HepG2 (cell line): ENCODE results near the gene PLIN4. TPM values are rescaled to one million over a fixed set of nuclear protein-coding genes. Genes with fewer than 3 reads are reported as not detected.
A peak's percentile ranks its signal among the peaks of the same experiment; 100 is the strongest.

Experiments
- ATAC-seq: fragments of 200-7000 bp; cut with Tn5 transposase; 3 replicates; pipeline ENCODE4 v1.9.1; 2020; ENCODE audit warnings: mild to moderate bottlenecking, moderate library complexity
- BruUV-seq: library from RNA; stranded (reverse); fragments of 400-500 nt; replicated peaks from 2 replicates; lab custom pipeline; 2021; lab: Mats Ljungman, UMichigan
- CTCF ChIA-PET: fragments of 300-600 bp; formaldehyde crosslinking; extraction: SDS; loops from one replicate; lab custom pipeline; 2021; ENCODE audit warnings: low total read pairs, inconsistent platforms, low intra/inter-chr PET ratio; lab: Yijun Ruan, JAX
- POLR2A ChIA-PET: fragments of 350-600 bp; sonication (Branson Sonifier 250); formaldehyde crosslinking; loops from one replicate; lab custom pipeline; 2020; ENCODE audit warnings: antibody characterized with exemption, inconsistent platforms; lab: Yijun Ruan, JAX
- DNase-seq: peaks from one replicate; pipeline ENCODE4 v3.0.0-alpha.2; 2015; ENCODE audit warnings: low spot score
- FAIRE-seq: peaks from 3 replicates; lab custom pipeline; 2011; peaks lifted over from hg19 to GRCh38; lab: Jason Lieb, UNC
- H2AFZ ChIP-seq: one replicate; pipeline ENCODE4 v1.6.1; 2011; ENCODE audit warnings: low read length, inconsistent platforms
- H3K27ac ChIP-seq: fragments of 300-600 bp; 3 replicates; pipeline ENCODE4 v1.8.0; 2011; ENCODE audit warnings: mixed run types, mild to moderate bottlenecking, mixed read lengths, low read length, inconsistent platforms; ENCODE audit not compliant: insufficient read depth; ENCODE audit errors: extremely low read length
- H3K27me3 ChIP-seq, 2 experiments: fragments of 200-600 bp in 1 of 2; 2 replicates in 1 of 2; 3 replicates in 1 of 2; pipeline versions ENCODE4 v1.6.0 to v1.8.0; 2011; ENCODE audit warnings: low read length in 2 of 2, mild to moderate bottlenecking in 2 of 2, moderate library complexity in 2 of 2, inconsistent platforms in 1 of 2; ENCODE audit not compliant: insufficient read depth in 2 of 2, control insufficient read depth in 1 of 2
- H3K36me3 ChIP-seq, 2 experiments: fragments of 200-600 bp in 1 of 2; replicated peaks in 1 of 2; 2 replicates in 1 of 2; 3 replicates in 1 of 2; pipeline versions ENCODE4 v1.5.1 to v1.8.0; 2011; ENCODE audit warnings: low read length in 2 of 2, inconsistent platforms in 1 of 2; ENCODE audit not compliant: insufficient read depth in 2 of 2, control insufficient read depth in 1 of 2
- H3K4me1 ChIP-seq: 2 replicates; pipeline ENCODE4 v1.5.1; 2012; ENCODE audit warnings: low read length, inconsistent platforms; ENCODE audit not compliant: insufficient read depth
- H3K4me2 ChIP-seq: 2 replicates; pipeline ENCODE4 v1.6.0; 2011; ENCODE audit warnings: low read depth, low read length, inconsistent platforms
- H3K4me3 ChIP-seq, 3 experiments: fragments of 200-600 bp in 1 of 3; sonication (generic), shearing (Covaris generic) in 1 of 3; replicated peaks in 1 of 3; 2 replicates each; pipeline ENCODE4 v1.5.1; 2011 to 2016; ENCODE audit warnings: low read length in 3 of 3, inconsistent platforms in 2 of 3, low read depth in 2 of 3, mild to moderate bottlenecking in 2 of 3, control low read depth in 1 of 3, mixed read lengths in 1 of 3; ENCODE audit not compliant: insufficient read depth in 1 of 3
- H3K79me2 ChIP-seq: one replicate; pipeline ENCODE4 v1.6.1; 2011; ENCODE audit warnings: low read length, inconsistent platforms; ENCODE audit not compliant: insufficient read depth
- H3K9ac ChIP-seq: 2 replicates; pipeline ENCODE4 v1.6.0; 2011; ENCODE audit warnings: mild to moderate bottlenecking, low read depth, low read length, inconsistent platforms; ENCODE audit not compliant: insufficient read depth
- H3K9me3 ChIP-seq: 2 replicates; pipeline ENCODE4 v1.5.1; 2012; ENCODE audit warnings: mild to moderate bottlenecking, low read length
- H4K20me1 ChIP-seq: 2 replicates; pipeline ENCODE4 v1.6.0; 2011; ENCODE audit warnings: inconsistent platforms, mild to moderate bottlenecking, low read length, moderate library complexity; ENCODE audit not compliant: insufficient read depth
- AHR ChIP-seq: IDR thresholded peaks from 2 replicates; pipeline ENCODE4 v1.6.1; 2018; ENCODE audit warnings: missing genetic modification reagents, missing compliant biosample characterization
- HNRNPUL1 ChIP-seq: fragments of 200-400 bp; formaldehyde crosslinking; IDR thresholded peaks from 2 replicates; pipeline ENCODE4 v1.6.1; 2017; ENCODE audit warnings: low read depth, mild to moderate bottlenecking, low read length, moderate library complexity
- NCOR1 ChIP-seq: fragments of 200-600 bp; sonication (generic); IDR thresholded peaks from 2 replicates; pipeline ENCODE4 v1.7.0; 2017; ENCODE audit warnings: antibody characterized with exemption, low read length, borderline replicate concordance
- PRMT3 ChIP-seq: sonication (generic); formaldehyde crosslinking; IDR thresholded peaks from 2 replicates; pipeline ENCODE4 v1.8.1; 2022; ENCODE audit warnings: low read depth, mild to moderate bottlenecking, moderate library complexity, missing genetic modification reagents, borderline replicate concordance
- SAFB2 ChIP-seq: sonication (generic); formaldehyde crosslinking; IDR thresholded peaks from 2 replicates; pipeline ENCODE4 v1.5.1; 2020; ENCODE audit warnings: missing genetic modification reagents, low read depth, mild to moderate bottlenecking, borderline replicate concordance
- SALL1 ChIP-seq: sonication (generic); formaldehyde crosslinking; IDR thresholded peaks from 2 replicates; pipeline ENCODE4 v1.8.0; 2022; ENCODE audit warnings: mild to moderate bottlenecking, missing genetic modification reagents
- SP140L ChIP-seq: sonication (generic); formaldehyde crosslinking; IDR thresholded peaks from 2 replicates; pipeline ENCODE4 v1.4.0; 2020; ENCODE audit warnings: missing genetic modification reagents, borderline replicate concordance
- TEAD3 ChIP-seq: optimal IDR thresholded peaks from 2 replicates; pipeline ENCODE3; 2016; ENCODE audit warnings: borderline replicate concordance
- TFDP1 ChIP-seq: IDR thresholded peaks from 2 replicates; pipeline ENCODE4 v1.6.1; 2016; ENCODE audit warnings: missing compliant biosample characterization, missing genetic modification reagents, borderline replicate concordance
- ZFX ChIP-seq: sonication (generic); formaldehyde crosslinking; IDR thresholded peaks from 2 replicates; pipeline ENCODE4 v1.4.0; 2020; ENCODE audit warnings: mild to moderate bottlenecking, low read depth, missing genetic modification reagents, moderate library complexity
- ZNF20 ChIP-seq: sonication (generic); formaldehyde crosslinking; IDR thresholded peaks from 2 replicates; pipeline ENCODE4 v1.4.0; 2020; ENCODE audit warnings: mild to moderate bottlenecking, moderate library complexity, missing genetic modification reagents
- ZNF34 ChIP-seq: sonication (generic); formaldehyde crosslinking; IDR thresholded peaks from 2 replicates; pipeline ENCODE4 v1.4.0; 2020; ENCODE audit warnings: mild to moderate bottlenecking, missing genetic modification reagents, borderline replicate concordance
- ZNF501 ChIP-seq: sonication (generic); formaldehyde crosslinking; IDR thresholded peaks from 2 replicates; pipeline ENCODE4 v1.5.1; 2020; ENCODE audit warnings: mild to moderate bottlenecking, moderate library complexity, missing genetic modification reagents
- ZNF7 ChIP-seq: IDR thresholded peaks from 2 replicates; pipeline ENCODE4 v1.6.1; 2016; ENCODE audit warnings: missing biosample characterization, missing genetic modification reagents
- ZNF709 ChIP-seq: sonication (generic); formaldehyde crosslinking; IDR thresholded peaks from 2 replicates; pipeline ENCODE4 v1.5.0; 2020; ENCODE audit warnings: mild to moderate bottlenecking, missing genetic modification reagents
- ZNF788 ChIP-seq: sonication (generic); formaldehyde crosslinking; IDR thresholded peaks from 2 replicates; pipeline ENCODE4 v1.5.0; 2020; ENCODE audit warnings: mild to moderate bottlenecking, missing genetic modification reagents, borderline replicate concordance
- ZSCAN22 ChIP-seq: sonication (generic); formaldehyde crosslinking; IDR thresholded peaks from 2 replicates; pipeline ENCODE4 v1.4.0; 2020; ENCODE audit warnings: mild to moderate bottlenecking, missing genetic modification reagents
- ZSCAN31 ChIP-seq: sonication (generic); formaldehyde crosslinking; IDR thresholded peaks from 2 replicates; pipeline ENCODE4 v1.5.0; 2020; ENCODE audit warnings: low read depth, mild to moderate bottlenecking, missing genetic modification reagents
- WGBS: methylation state at CpG from one replicate; pipeline ENCODE4 v1.1.6; 2017; ENCODE audit warnings: low lambda C conversion rate; 5-methylcytosine and 5-hydroxymethylcytosine counted together
- in situ Hi-C: cut with HindIII; loops from 2 replicates; pipeline ENCODE4 v1.10.0; 2017; ENCODE audit warnings: low pct_unique_long_range_greater_than_20kb; ENCODE audit not compliant: extremely low pct_ligation_motif_present
- intact Hi-C: fragments of 100-400 bp; cut with micrococcal nuclease; formaldehyde crosslinking; loops from one replicate; pipeline ENCODE4 v1.10.0; 2022; ENCODE audit not compliant: unreplicated experiment
- polyA plus RNA-seq, 8 experiments: library from polyadenylated mRNA; depleted of rRNA in 3 of 8; stranded (reverse) in 7 of 8; unstranded in 1 of 8; fragments of >200 nt; fragmentation: Illumina TruSeq in 4 of 8; extraction: Trizol in 4 of 8; gene quantifications; 2 replicates each; pipeline versions ENCODE4 v1.2.1 to v1.2.3, GENCODE V29; 2011 to 2016; ENCODE audit warnings: low read depth in 4 of 8, missing spikeins in 1 of 8, mixed read lengths in 1 of 8; ENCODE audit not compliant: insufficient read depth in 1 of 8
- total RNA-seq, 5 experiments: library from RNA; depleted of rRNA; stranded (reverse); fragments of >200 nt; fragmentation: Illumina TruSeq; extraction: Trizol; gene quantifications; 2 replicates each; pipeline ENCODE4 v1.2.3, GENCODE V29; 2016; ENCODE audit warnings: low read depth in 1 of 5
- TF ChIP-seq, protein P1 (sequence below): sonication (generic); formaldehyde crosslinking; IDR thresholded peaks from 2 replicates; pipeline ENCODE4 v1.4.0; 2020; ENCODE audit warnings: mild to moderate bottlenecking, missing genetic modification reagents

PLIN4 gene
- total and polyA plus RNA-seq, 2 of the 13 experiments (the other 11 are each of a cell fraction or from before 2014, with no cell fraction given): 1.1 to 1.3 TPM

DNA sequence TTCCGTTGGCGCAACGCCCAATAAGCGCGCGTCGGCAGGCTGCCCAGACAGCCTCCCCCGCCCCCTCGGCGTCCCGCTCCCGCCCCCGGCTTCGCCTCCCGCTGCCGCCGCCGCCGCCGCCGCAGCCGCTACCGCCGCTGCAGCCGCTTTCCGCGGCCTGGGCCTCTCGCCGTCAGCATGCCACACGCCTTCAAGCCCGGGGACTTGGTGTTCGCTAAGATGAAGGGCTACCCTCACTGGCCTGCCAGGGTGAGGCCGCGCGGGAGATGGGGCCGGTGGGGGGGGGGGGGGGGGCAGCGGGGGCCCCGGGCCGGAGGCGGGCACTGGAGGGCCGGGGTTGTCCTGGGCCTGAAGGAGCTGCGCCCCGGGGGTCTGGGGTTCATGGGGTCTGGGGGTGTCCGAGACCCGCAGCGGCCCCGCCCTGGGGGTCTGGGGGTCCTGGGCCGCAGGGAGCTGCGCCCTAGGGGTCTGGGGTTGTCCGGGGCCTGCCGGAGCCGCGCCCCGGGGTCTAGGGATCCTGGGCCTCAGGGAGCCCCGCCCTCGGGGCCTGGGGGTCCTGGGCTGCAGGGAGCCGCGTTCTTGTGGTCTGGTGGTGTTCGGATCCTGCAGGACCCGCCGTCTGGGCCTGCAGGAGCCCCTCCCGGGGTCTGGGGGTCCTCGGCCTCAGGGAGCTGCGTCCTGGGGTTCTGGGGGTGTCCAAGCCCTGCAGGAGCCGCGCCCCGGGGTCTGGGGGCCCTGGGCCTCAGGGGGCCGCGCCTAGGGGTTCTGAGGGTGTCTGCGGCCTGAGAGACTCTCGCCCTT is 45.9 kb downstream of the PLIN4 start, which contains the start of gene HDGFL2 (continued):
- TF ChIP-seq PRMT3 (CRISPR knock-in tag) (no peak), SAFB2 (CRISPR knock-in tag) (peak; percentile 40; the same call in 1 of the 2 replicates), ZFX (CRISPR knock-in tag) (peak; percentile 53), NCOR1 (no peak), HNRNPUL1 (no peak), SP140L (CRISPR knock-in tag) (no peak), ZNF34 (CRISPR knock-in tag) (no peak), ZNF7 (no peak)

GRCh38 chr19:4471403-4472173 is 46.7 kb downstream of the PLIN4 start:
- Histone ChIP-seq H3K4me1 (peaks cover 21% of the 10 kb centered on the region), H2AFZ (no peak overlapping the region), H3K9me3 (no peaks in the 10 kb centered on the region), H3K4me2 (peak overlapping the region; percentile 74), H4K20me1 (0 out of 2 replicates have a peak, but pooled peaks cover 4% of the 10 kb centered on the region), H3K36me3 (peaks cover 3 to 12% of the 10 kb centered on the region in 2 experiments; a peak in 3 of 5 replicates), H3K4me3 (peak overlapping the region; percentile 59 to 72 (median 65)), H3K27ac (peak overlapping the region; percentile 88), H3K9ac (peak overlapping the region; percentile 78), H3K27me3 (no peaks in the 10 kb centered on the region; a peak in 1 of 5 replicates), H3K79me2 (peaks cover 22% of the 10 kb centered on the region)
- under 1% methylated on average over 33 of the region's 33 CpGs for WGBS
- ChIA-PET POLR2A (interaction anchor here (0.8 to 2.6 kb wide), 25 partner anchors 9 to 413 kb away, joined by 3 to 37 read pairs (median 6); partner anchors contain the start of genes CHAF1A, LRG1, MPND and PLIN4), CTCF (no interaction called here)
- BruUV-seq: no TSS peak
- DNase-seq (peak; percentile 100), FAIRE-seq (peak; percentile 100), ATAC-seq (peak; percentile 92)
- in situ Hi-C loops: no loop called here
- intact Hi-C loops: loop anchor here (5.0 kb wide), 1 partner anchor 66 kb away; the partner anchor contains the start of gene PLIN5
- TF ChIP-seq AHR (CRISPR knock-in tag) (no peak), SALL1 (CRISPR knock-in tag) (0 out of 2 replicates have a peak, but pooled peaks have one; percentile 18), ZNF788 (CRISPR knock-in tag) (0 out of 2 replicates have a peak, but pooled peaks have one; percentile 38), ZNF709 (CRISPR knock-in tag) (no peak), TFDP1 (CRISPR knock-in tag) (peak; percentile 75; the same call in 1 of the 2 replicates), ZNF501 (peak; percentile 10; the same call in 1 of the 2 replicates), ZNF20 (CRISPR knock-in tag) (no peak), ZSCAN31 (CRISPR knock-in tag) (0 out of 2 replicates have a peak, but pooled peaks have one; percentile 19), ZSCAN22 (CRISPR knock-in tag) (no peak), TEAD3 (CRISPR knock-in tag) (peak; percentile 4)
- TF ChIP-seq, protein P1, sequence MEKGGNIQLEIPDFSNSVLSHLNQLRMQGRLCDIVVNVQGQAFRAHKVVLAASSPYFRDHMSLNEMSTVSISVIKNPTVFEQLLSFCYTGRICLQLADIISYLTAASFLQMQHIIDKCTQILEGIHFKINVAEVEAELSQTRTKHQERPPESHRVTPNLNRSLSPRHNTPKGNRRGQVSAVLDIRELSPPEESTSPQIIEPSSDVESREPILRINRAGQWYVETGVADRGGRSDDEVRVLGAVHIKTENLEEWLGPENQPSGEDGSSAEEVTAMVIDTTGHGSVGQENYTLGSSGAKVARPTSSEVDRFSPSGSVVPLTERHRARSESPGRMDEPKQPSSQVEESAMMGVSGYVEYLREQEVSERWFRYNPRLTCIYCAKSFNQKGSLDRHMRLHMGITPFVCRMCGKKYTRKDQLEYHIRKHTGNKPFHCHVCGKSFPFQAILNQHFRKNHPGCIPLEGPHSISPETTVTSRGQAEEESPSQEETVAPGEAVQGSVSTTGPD (CRISPR knock-in tag): no peak
